DND-41 (cell line): ENCODE data around the gene FKRP.
A peak's percentile ranks its signal among the peaks of the same experiment; 100 is the strongest.
"Not testable (repeated sequence)": the region's sequence is repeated elsewhere in the genome, so short reads cannot be mapped to it uniquely, and the experiment has no call there.

Experiments used
- ATAC-seq: fragments of 200-7000 bp; cut with Tn5 transposase; 3 replicates; pipeline ENCODE4 v1.9.1; 2021; ENCODE audit warnings: low read depth; ENCODE audit not compliant: insufficient read depth
- DNase-seq: peaks from one replicate; pipeline ENCODE4 v3.0.0-alpha.2; 2020
- H2AFZ ChIP-seq: 2 replicates; pipeline ENCODE4 v1.6.0; 2012; ENCODE audit warnings: low read depth, low read length
- H3K27ac ChIP-seq: 2 replicates; pipeline ENCODE4 v1.5.1; 2012; ENCODE audit warnings: low read length, inconsistent platforms
- H3K27me3 ChIP-seq: fragments of 200-600 bp; sonication (generic); 2 replicates; pipeline ENCODE4 v1.6.0; 2012; ENCODE audit warnings: low read length, mild to moderate bottlenecking, inconsistent platforms; ENCODE audit not compliant: insufficient read depth, poor library complexity
- H3K36me3 ChIP-seq: 2 replicates; pipeline ENCODE4 v1.5.1; 2012; ENCODE audit warnings: low read length, inconsistent platforms; ENCODE audit not compliant: insufficient read depth
- H3K4me1 ChIP-seq: 2 replicates; pipeline ENCODE4 v1.5.1; 2012; ENCODE audit warnings: mild to moderate bottlenecking, low read length; ENCODE audit not compliant: insufficient read depth
- H3K4me2 ChIP-seq: 2 replicates; pipeline ENCODE4 v1.6.0; 2012; ENCODE audit warnings: mild to moderate bottlenecking, moderate library complexity, low read length, inconsistent platforms; ENCODE audit not compliant: insufficient read depth
- H3K4me3 ChIP-seq, 2 experiments: fragments of 200-600 bp in 1 of 2; shearing (Covaris generic) in 1 of 2; 2 replicates each; pipeline ENCODE4 v1.5.1; 2012 to 2016; ENCODE audit warnings: inconsistent platforms in 2 of 2, low read length in 2 of 2, mild to moderate bottlenecking in 2 of 2, low read depth in 1 of 2, moderate library complexity in 1 of 2
- H3K79me2 ChIP-seq: 2 replicates; pipeline ENCODE4 v1.6.0; 2012; ENCODE audit warnings: low read length, inconsistent platforms; ENCODE audit not compliant: insufficient read depth
- H3K9ac ChIP-seq: 2 replicates; pipeline ENCODE4 v1.6.0; 2012; ENCODE audit warnings: low read depth, mild to moderate bottlenecking, inconsistent platforms, low read length, moderate library complexity
- H3K9me3 ChIP-seq: 2 replicates; pipeline ENCODE4 v1.5.1; 2012; ENCODE audit warnings: low read length, moderate library complexity, mild to moderate bottlenecking, inconsistent platforms; ENCODE audit not compliant: insufficient read depth, severe bottlenecking
- H4K20me1 ChIP-seq: 2 replicates; pipeline ENCODE4 v1.6.0; 2012; ENCODE audit warnings: low read length; ENCODE audit not compliant: insufficient read depth
- CTCF ChIP-seq: IDR thresholded peaks from 2 replicates; pipeline ENCODE4 v1.5.1; 2012; ENCODE audit warnings: borderline replicate concordance, low read length, moderate library complexity, mild to moderate bottlenecking; ENCODE audit not compliant: poor library complexity, severe bottlenecking; ENCODE audit errors: extremely low read depth
- EZH2 ChIP-seq: IDR thresholded peaks from 3 replicates; pipeline ENCODE4 v1.6.1; 2012; ENCODE audit warnings: borderline replicate concordance, low read depth, mild to moderate bottlenecking, moderate library complexity, low read length, inconsistent platforms; ENCODE audit not compliant: severe bottlenecking

FKRP gene

GRCh38 chr19:46710687-46711086 is 35.2 kb upstream of the FKRP start:
- no peak for TF ChIP-seq CTCF
- TF ChIP-seq EZH2: no peak
- Histone ChIP-seq H3K4me2 (no peak overlapping the region), H3K9ac (no peak overlapping the region), H4K20me1 (peaks cover 18% of the 10 kb centered on the region; the same call in 1 of the 2 replicates), H3K27ac (no peak overlapping the region), H3K36me3 (peaks cover 65% of the 10 kb centered on the region), H3K9me3 (no peaks in the 10 kb centered on the region), H3K4me1 (peaks cover 23% of the 10 kb centered on the region), H2AFZ (no peak overlapping the region), H3K79me2 (peaks cover 38% of the 10 kb centered on the region), H3K4me3 (no peak overlapping the region), H3K27me3 (no peaks in the 10 kb centered on the region)
- ATAC-seq (no peak), DNase-seq (peak; percentile 25)

- H3K27me3 ChIP-seq, H3K27ac ChIP-seq, H3K4me2 ChIP-seq, ATAC-seq, H3K4me3 ChIP-seq, H3K9ac ChIP-seq, DNase-seq, H3K9me3 ChIP-seq, H2AFZ ChIP-seq: not testable (repeated sequence)
- peaks cover 53% of the 10 kb centered on the region for H3K79me2 ChIP-seq
- peaks cover 33% of the 10 kb centered on the region for H3K4me1 ChIP-seq
- H3K36me3 ChIP-seq: peaks cover 52% of the 10 kb centered on the region
- peaks cover 27% of the 10 kb centered on the region for H4K20me1 ChIP-seq
Observed at GRCh38 chr19:46712768-46713338, 33.0 kb upstream of the FKRP start.

GRCh38 chr19:46713781-46714443 is 31.9 kb upstream of the FKRP start:
- peak overlapping the region; percentile 41; the same call in 1 of the 2 replicates for H2AFZ ChIP-seq
- peak; percentile 53 for ATAC-seq
- H3K27me3 ChIP-seq: no peaks in the 10 kb centered on the region
- H3K36me3 ChIP-seq: peaks cover 42% of the 10 kb centered on the region
- H3K79me2 ChIP-seq: peaks cover 53% of the 10 kb centered on the region
- peaks cover 44% of the 10 kb centered on the region for H3K4me1 ChIP-seq
- H3K4me2 ChIP-seq: peak overlapping the region; percentile 90
- no peaks in the 10 kb centered on the region for H3K9me3 ChIP-seq
- peak overlapping the region; percentile 95 for H3K9ac ChIP-seq
- TF ChIP-seq CTCF (no peak), EZH2 (no peak)
- H3K4me3 ChIP-seq: peak overlapping the region; percentile 76 to 95; a peak in 3 of 4 replicates
- peak overlapping the region; percentile 87 for H3K27ac ChIP-seq
- H4K20me1 ChIP-seq: peaks cover 33% of the 10 kb centered on the region
- peak; percentile 90 for DNase-seq

- peak overlapping the region; percentile 76 to 95 for H3K4me3 ChIP-seq
- peak overlapping the region; percentile 95 for H3K9ac ChIP-seq
- no peaks in the 10 kb centered on the region for H3K27me3 ChIP-seq
- peaks cover 50% of the 10 kb centered on the region for H3K4me1 ChIP-seq
- H3K27ac ChIP-seq: peak overlapping the region; percentile 87
- H3K79me2 ChIP-seq: peaks cover 53% of the 10 kb centered on the region
- ATAC-seq (peak; percentile 25), DNase-seq (no peak)
- H3K4me2 ChIP-seq: peak overlapping the region; percentile 90
- peaks cover 39% of the 10 kb centered on the region for H4K20me1 ChIP-seq
- H2AFZ ChIP-seq: no peak overlapping the region
- H3K9me3 ChIP-seq: no peaks in the 10 kb centered on the region
- H3K36me3 ChIP-seq: peaks cover 42% of the 10 kb centered on the region
- TF ChIP-seq EZH2 (no peak), CTCF (no peak)
Observed at GRCh38 chr19:46714444-46715106, 31.3 kb upstream of the FKRP start.
